ENCODE data around the gene NIT1. TPM values are rescaled to one million over a fixed set of nuclear protein-coding genes. Genes with fewer than 3 reads are reported as not detected.
A peak's percentile ranks its signal among the peaks of the same experiment; 100 is the strongest.
"Not testable (repeated sequence)": the region's sequence is repeated elsewhere in the genome, so short reads cannot be mapped to it uniquely, and the experiment has no call there.

NIT1 gene
- polyA plus RNA-seq, 1 experiment, result 19.2 TPM

DNA sequence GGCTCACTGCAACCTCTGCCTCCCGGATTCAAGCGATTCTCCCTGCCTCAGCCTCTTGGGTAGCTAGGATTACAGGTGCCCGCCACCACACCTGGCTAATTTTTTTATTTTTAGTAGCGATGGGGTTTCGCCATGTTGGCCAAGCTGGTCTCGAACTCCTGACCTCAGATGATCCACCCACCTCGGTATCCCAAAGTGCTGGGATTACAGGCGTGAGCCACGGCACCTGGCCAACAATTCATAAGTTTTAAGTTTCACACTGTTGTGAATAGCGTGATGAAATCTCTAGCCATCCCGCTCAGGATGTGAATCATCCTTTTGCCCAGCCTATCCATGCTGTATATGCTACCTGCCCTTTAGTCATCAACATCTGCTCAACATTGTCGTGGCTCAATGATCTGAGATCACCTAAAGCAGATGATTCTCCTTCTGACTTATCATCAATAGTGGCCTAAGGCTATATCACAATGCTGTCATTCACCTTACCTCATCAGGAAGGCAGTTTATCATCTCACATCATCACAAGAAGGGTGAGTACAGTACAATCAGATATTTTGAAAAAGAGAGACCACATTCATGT lies 2.7 kb upstream of the NIT1 start:
- H3K9me3 ChIP-seq (ENCODE audit: control insufficient read depth, insufficient read depth, low read length), result no peaks in the 10 kb centered on the region; the same call in 1 of the 2 replicates
- TF ChIP-seq, protein P1, sequence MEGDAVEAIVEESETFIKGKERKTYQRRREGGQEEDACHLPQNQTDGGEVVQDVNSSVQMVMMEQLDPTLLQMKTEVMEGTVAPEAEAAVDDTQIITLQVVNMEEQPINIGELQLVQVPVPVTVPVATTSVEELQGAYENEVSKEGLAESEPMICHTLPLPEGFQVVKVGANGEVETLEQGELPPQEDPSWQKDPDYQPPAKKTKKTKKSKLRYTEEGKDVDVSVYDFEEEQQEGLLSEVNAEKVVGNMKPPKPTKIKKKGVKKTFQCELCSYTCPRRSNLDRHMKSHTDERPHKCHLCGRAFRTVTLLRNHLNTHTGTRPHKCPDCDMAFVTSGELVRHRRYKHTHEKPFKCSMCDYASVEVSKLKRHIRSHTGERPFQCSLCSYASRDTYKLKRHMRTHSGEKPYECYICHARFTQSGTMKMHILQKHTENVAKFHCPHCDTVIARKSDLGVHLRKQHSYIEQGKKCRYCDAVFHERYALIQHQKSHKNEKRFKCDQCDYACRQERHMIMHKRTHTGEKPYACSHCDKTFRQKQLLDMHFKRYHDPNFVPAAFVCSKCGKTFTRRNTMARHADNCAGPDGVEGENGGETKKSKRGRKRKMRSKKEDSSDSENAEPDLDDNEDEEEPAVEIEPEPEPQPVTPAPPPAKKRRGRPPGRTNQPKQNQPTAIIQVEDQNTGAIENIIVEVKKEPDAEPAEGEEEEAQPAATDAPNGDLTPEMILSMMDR (IDR thresholded peaks at IDR 0.05; ENCODE audit: low read depth, low read length), result no peak
- DNase-seq (ENCODE audit: low read depth, low spot score), result peak; percentile 67
- CTCF ChIA-PET, result interaction anchor here (1.0 kb wide), 1 partner anchor 17 kb away, joined by 3 read pairs; no protein-coding TSS in a partner anchor
- POLR2A ChIA-PET, result no interaction called here
- no peak overlapping the region for H3K4me3 ChIP-seq (ENCODE audit: low read depth, low read length)
- no peaks in the 10 kb centered on the region for H3K27me3 ChIP-seq (ENCODE audit: control insufficient read depth, insufficient read depth, low read length)
- peak overlapping the region; percentile 77 for H3K27ac ChIP-seq (ENCODE audit: low read depth, low read length)

DNA sequence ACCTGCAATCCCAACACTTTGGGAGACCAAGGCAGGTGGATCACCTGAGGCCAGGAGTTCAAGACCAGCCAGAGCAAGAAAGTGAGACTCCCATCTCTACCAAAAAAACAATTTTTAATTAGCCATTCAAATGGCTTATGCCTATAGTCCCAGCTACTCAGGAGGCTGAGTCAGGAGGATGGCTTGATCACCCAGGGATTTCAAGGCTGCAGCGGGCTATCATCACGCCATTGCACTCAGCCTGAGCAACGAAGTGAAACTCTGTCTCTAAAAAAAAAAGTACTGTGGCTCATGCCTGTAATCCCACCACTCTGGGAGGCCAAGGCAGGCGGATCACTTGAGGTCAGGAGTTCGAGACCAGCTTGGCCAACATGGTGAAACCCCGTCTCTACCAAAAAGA lies 1.9 kb upstream of the NIT1 start:
- H3K4me3 ChIP-seq (ENCODE audit: low read depth, low read length); POLR2A ChIA-PET; H3K9me3 ChIP-seq (ENCODE audit: control insufficient read depth, insufficient read depth, low read length); DNase-seq (ENCODE audit: low read depth, low spot score); H3K27me3 ChIP-seq (ENCODE audit: control insufficient read depth, insufficient read depth, low read length): not testable (repeated sequence)
- peak overlapping the region; percentile 66 for H3K27ac ChIP-seq (ENCODE audit: low read depth, low read length)
- CTCF ChIA-PET, result interaction anchor here (1.0 kb wide), 1 partner anchor 18 kb away, joined by 3 read pairs; no protein-coding TSS in a partner anchor

DNA sequence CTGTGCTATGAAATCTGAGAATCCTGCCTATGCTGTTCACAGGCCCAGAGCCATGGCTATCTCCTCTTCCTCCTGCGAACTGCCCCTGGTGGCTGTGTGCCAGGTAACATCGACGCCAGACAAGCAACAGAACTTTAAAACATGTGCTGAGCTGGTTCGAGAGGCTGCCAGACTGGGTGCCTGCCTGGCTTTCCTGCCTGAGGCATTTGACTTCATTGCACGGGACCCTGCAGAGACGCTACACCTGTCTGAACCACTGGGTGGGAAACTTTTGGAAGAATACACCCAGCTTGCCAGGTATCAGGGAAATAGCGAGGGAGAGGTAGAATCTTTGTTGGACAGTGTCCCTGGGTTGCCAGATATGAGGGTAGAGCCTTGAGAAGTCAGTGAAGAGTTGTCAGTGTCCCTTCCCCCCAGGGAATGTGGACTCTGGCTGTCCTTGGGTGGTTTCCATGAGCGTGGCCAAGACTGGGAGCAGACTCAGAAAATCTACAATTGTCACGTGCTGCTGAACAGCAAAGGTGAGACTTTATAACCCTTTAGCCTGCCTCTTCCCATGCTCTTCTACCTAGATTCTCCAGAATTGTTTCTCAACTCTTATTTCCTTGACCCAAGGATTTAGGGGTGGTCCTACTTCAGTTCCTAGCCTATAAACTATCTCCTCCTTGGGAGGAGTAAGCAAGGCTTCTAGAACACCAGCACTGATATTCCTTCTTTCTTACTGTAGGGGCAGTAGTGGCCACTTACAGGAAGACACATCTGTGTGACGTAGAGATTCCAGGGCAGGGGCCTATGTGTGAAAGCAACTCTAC lies 1.4 kb downstream of the NIT1 start:
- no peak for DNase-seq (ENCODE audit: low read depth, low spot score)
- CTCF ChIA-PET, result no interaction called here
- Histone ChIP-seq H3K4me3 (ENCODE audit: low read depth, low read length) (peak overlapping the region; percentile 100), H3K27ac (ENCODE audit: low read depth, low read length) (peak overlapping the region; percentile 95), H3K27me3 (ENCODE audit: control insufficient read depth, insufficient read depth, low read length) (no peaks in the 10 kb centered on the region), H3K9me3 (ENCODE audit: control insufficient read depth, insufficient read depth, low read length) (no peaks in the 10 kb centered on the region; the same call in 1 of the 2 replicates)
- TF ChIP-seq, protein P1 (IDR thresholded peaks at IDR 0.05; ENCODE audit: low read depth, low read length), result peak; percentile 55
- POLR2A ChIA-PET, result no interaction called here

DNA sequence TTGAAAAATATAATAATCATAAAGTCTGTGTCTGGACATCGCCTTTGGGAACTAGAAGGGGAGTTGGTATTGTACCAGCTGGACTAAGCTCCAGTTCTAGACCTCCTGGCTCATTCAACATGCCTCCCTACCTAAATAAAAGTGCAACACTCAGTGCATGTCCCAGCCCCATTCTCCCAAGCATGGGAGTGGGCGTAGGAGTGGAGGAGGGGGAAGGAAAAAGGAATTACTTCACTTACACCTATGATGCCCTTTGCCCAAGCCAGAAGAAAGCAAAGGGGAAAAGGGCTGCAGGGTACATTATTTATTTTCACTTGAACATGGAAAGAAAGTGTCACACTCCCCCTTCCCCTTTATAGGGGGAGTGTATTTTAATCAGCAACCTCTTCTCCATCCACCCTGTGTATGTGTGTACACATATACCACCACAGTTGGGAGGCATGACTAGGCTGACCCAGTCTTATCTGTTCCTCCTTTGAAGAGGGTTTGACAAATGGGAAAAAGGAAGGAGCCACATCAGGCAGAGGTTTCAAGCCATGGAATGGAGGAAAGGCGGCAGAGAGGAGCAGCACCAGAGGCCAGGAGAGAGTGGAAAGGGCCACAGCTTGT lies 3.2 kb downstream of the NIT1 start:
- DNase-seq (ENCODE audit: low read depth, low spot score), result no peak
- Histone ChIP-seq H3K27me3 (ENCODE audit: control insufficient read depth, insufficient read depth, low read length) (no peaks in the 10 kb centered on the region), H3K9me3 (ENCODE audit: control insufficient read depth, insufficient read depth, low read length) (no peaks in the 10 kb centered on the region; the same call in 1 of the 2 replicates), H3K4me3 (ENCODE audit: low read depth, low read length) (no peak overlapping the region), H3K27ac (ENCODE audit: low read depth, low read length) (no peak overlapping the region)
- ChIA-PET CTCF (interaction anchor here (0.6 to 0.7 kb wide), 5 partner anchors 29 to 124 kb away, joined by 3 to 6 read pairs (median 5); no protein-coding TSS in a partner anchor), POLR2A (interaction anchor here (0.6 kb wide), 1 partner anchor 18 kb away, joined by 3 read pairs; no protein-coding TSS in a partner anchor)
- TF ChIP-seq, protein P1 (IDR thresholded peaks at IDR 0.05; ENCODE audit: low read depth, low read length), result no peak

DNA sequence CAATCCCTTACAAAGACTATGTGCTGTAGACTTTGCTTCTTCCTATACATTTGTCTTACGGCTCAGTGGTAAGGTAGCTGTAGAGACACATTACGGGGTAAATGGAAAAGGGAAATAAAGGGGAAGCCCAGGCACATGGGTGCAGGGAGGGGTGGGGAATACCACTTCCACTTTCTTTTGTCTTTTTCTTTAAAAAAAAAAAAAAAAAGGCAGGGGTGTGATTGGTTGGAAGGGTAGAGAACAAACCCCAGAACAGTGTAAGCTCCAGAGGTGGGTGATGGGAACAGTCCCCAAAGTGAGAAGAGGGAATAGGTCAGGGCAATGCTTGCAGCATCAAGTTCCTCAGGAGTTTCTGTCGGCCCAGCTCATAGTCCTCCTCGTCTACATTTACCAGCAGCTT lies 3.9 kb downstream of the NIT1 start:
- Histone ChIP-seq H3K27me3 (ENCODE audit: control insufficient read depth, insufficient read depth, low read length) (no peaks in the 10 kb centered on the region), H3K4me3 (ENCODE audit: low read depth, low read length) (no peak overlapping the region), H3K27ac (ENCODE audit: low read depth, low read length) (no peak overlapping the region), H3K9me3 (ENCODE audit: control insufficient read depth, insufficient read depth, low read length) (no peaks in the 10 kb centered on the region; the same call in 1 of the 2 replicates)
- POLR2A ChIA-PET, result no interaction called here
- TF ChIP-seq, protein P1 (IDR thresholded peaks at IDR 0.05; ENCODE audit: low read depth, low read length), result no peak
- no peak for DNase-seq (ENCODE audit: low read depth, low spot score)
- CTCF ChIA-PET, result interaction anchor here (1.0 kb wide), 1 partner anchor 24 kb away, joined by 3 read pairs; the partner anchor contains the start of gene KLHDC9
